HepG2 (cell line): ENCODE results near the gene CYB5A. TPM values are rescaled to one million over a fixed set of nuclear protein-coding genes. Genes with fewer than 3 reads are reported as not detected.

Experiments used
- ETV6 ChIP-seq: sonication (generic); formaldehyde crosslinking; conservative IDR thresholded peaks from 2 replicates; pipeline ENCODE4 v1.4.0; 2020; ENCODE audit warnings: missing genetic modification reagents
- FOXA1 ChIP-seq, 2 experiments: fragments of 450-650 bp in 1 of 2; sonication (generic) in 1 of 2; formaldehyde crosslinking in 1 of 2; IDR thresholded peaks; 2 replicates each; pipeline versions ENCODE4 v1.4.0 to v1.6.1; 2016 to 2020; ENCODE audit warnings: missing genetic modification reagents in 1 of 2
- HES4 ChIP-seq: sonication (generic); formaldehyde crosslinking; IDR thresholded peaks from 2 replicates; pipeline ENCODE4 v1.9.0; 2021; ENCODE audit warnings: mild to moderate bottlenecking, missing genetic modification reagents, borderline replicate concordance
- HMG20A ChIP-seq: IDR thresholded peaks from 2 replicates; pipeline ENCODE4 v1.6.1; 2016; ENCODE audit warnings: borderline replicate concordance
- KDM3A ChIP-seq: IDR thresholded peaks from 2 replicates; pipeline ENCODE4 v1.6.1; 2018; ENCODE audit warnings: low read depth, missing compliant biosample characterization
- MBD4 ChIP-seq: IDR thresholded peaks from 2 replicates; pipeline ENCODE4 v1.6.1; 2012; ENCODE audit warnings: low read length, inconsistent platforms, borderline replicate concordance
- NR2F2 ChIP-seq: IDR thresholded peaks from 2 replicates; pipeline ENCODE4 v1.6.1; 2012; ENCODE audit warnings: low read depth, inconsistent platforms, borderline replicate concordance
- PPARG ChIP-seq: conservative IDR thresholded peaks from 2 replicates; pipeline ENCODE4 v1.6.1; 2016; ENCODE audit warnings: missing biosample characterization, missing genetic modification reagents
- RAD51 ChIP-seq: fragments of 450-650 bp; IDR thresholded peaks from 2 replicates; pipeline ENCODE4 v1.6.1; 2016; ENCODE audit warnings: borderline replicate concordance
- RNF2 ChIP-seq: fragments of 450-650 bp; conservative IDR thresholded peaks from 2 replicates; pipeline ENCODE4 v1.6.1; 2016; ENCODE audit warnings: low read depth
- ZBTB7B ChIP-seq: sonication (generic); formaldehyde crosslinking; IDR thresholded peaks from 2 replicates; pipeline ENCODE4 v1.4.0; 2020; ENCODE audit warnings: missing genetic modification reagents
- ZC3H4 ChIP-seq: sonication (generic); formaldehyde crosslinking; IDR thresholded peaks from 2 replicates; pipeline ENCODE4 v1.4.0; 2020; ENCODE audit warnings: missing genetic modification reagents, borderline replicate concordance
- ZKSCAN8 ChIP-seq: IDR thresholded peaks from 2 replicates; pipeline ENCODE4 v1.6.1; 2016; ENCODE audit warnings: borderline replicate concordance, missing genetic modification reagents, missing compliant biosample characterization
- ZNF138 ChIP-seq: sonication (generic); formaldehyde crosslinking; IDR thresholded peaks from 2 replicates; pipeline ENCODE4 v1.5.0; 2020; ENCODE audit warnings: mild to moderate bottlenecking, low read depth, missing genetic modification reagents
- ZNF263 ChIP-seq: sonication (generic); formaldehyde crosslinking; IDR thresholded peaks from 2 replicates; pipeline ENCODE4 v1.4.0; 2020; ENCODE audit warnings: missing genetic modification reagents
- ZNF333 ChIP-seq: sonication (generic); formaldehyde crosslinking; IDR thresholded peaks from 2 replicates; pipeline ENCODE4 v1.4.0; 2020; ENCODE audit warnings: mild to moderate bottlenecking, missing genetic modification reagents, borderline replicate concordance
- ZNF33A ChIP-seq: sonication (generic); formaldehyde crosslinking; IDR thresholded peaks from 2 replicates; pipeline ENCODE4 v1.5.1; 2020; ENCODE audit warnings: missing genetic modification reagents, mild to moderate bottlenecking, moderate library complexity, borderline replicate concordance
- ZNF776 ChIP-seq: sonication (generic); formaldehyde crosslinking; IDR thresholded peaks from 2 replicates; pipeline ENCODE4 v1.4.0; 2020; ENCODE audit warnings: mild to moderate bottlenecking, missing genetic modification reagents
- ZSCAN12 ChIP-seq: sonication (generic); formaldehyde crosslinking; IDR thresholded peaks from 2 replicates; pipeline ENCODE4 v1.9.0; 2021; ENCODE audit warnings: mild to moderate bottlenecking, missing genetic modification reagents
- polyA plus RNA-seq, 8 experiments: library from polyadenylated mRNA; depleted of rRNA in 3 of 8; stranded (reverse) in 7 of 8; unstranded in 1 of 8; fragments of >200 nt; fragmentation: Illumina TruSeq in 4 of 8; extraction: Trizol in 4 of 8; gene quantifications; 2 replicates each; pipeline versions ENCODE4 v1.2.1 to v1.2.3, GENCODE V29; 2011 to 2016; ENCODE audit warnings: low read depth in 4 of 8, missing spikeins in 1 of 8, mixed read lengths in 1 of 8; ENCODE audit not compliant: insufficient read depth in 1 of 8
- total RNA-seq, 5 experiments: library from RNA; depleted of rRNA; stranded (reverse); fragments of >200 nt; fragmentation: Illumina TruSeq; extraction: Trizol; gene quantifications; 2 replicates each; pipeline ENCODE4 v1.2.3, GENCODE V29; 2016; ENCODE audit warnings: low read depth in 1 of 5
- TF ChIP-seq, protein P1 (sequence below): IDR thresholded peaks from 2 replicates; pipeline ENCODE4 v1.6.1; 2018; ENCODE audit warnings: missing genetic modification reagents
- TF ChIP-seq, protein P2 (sequence below): sonication (generic); formaldehyde crosslinking; IDR thresholded peaks from 2 replicates; pipeline ENCODE4 v1.9.0; 2021; ENCODE audit warnings: missing genetic modification reagents, borderline replicate concordance
- TF ChIP-seq, protein P3 (sequence below): sonication (generic); formaldehyde crosslinking; IDR thresholded peaks from 2 replicates; pipeline ENCODE4 v1.5.1; 2020; ENCODE audit warnings: missing genetic modification reagents, mild to moderate bottlenecking, borderline replicate concordance
- TF ChIP-seq, protein P4 (sequence below): conservative IDR thresholded peaks from 2 replicates; pipeline ENCODE4 v1.6.1; 2018; ENCODE audit warnings: missing genetic modification reagents

CYB5A gene
- total and polyA plus RNA-seq, 2 of the 13 experiments (the other 11 are each of a cell fraction or from before 2014, with no cell fraction given) = 215 to 356 TPM

DNA sequence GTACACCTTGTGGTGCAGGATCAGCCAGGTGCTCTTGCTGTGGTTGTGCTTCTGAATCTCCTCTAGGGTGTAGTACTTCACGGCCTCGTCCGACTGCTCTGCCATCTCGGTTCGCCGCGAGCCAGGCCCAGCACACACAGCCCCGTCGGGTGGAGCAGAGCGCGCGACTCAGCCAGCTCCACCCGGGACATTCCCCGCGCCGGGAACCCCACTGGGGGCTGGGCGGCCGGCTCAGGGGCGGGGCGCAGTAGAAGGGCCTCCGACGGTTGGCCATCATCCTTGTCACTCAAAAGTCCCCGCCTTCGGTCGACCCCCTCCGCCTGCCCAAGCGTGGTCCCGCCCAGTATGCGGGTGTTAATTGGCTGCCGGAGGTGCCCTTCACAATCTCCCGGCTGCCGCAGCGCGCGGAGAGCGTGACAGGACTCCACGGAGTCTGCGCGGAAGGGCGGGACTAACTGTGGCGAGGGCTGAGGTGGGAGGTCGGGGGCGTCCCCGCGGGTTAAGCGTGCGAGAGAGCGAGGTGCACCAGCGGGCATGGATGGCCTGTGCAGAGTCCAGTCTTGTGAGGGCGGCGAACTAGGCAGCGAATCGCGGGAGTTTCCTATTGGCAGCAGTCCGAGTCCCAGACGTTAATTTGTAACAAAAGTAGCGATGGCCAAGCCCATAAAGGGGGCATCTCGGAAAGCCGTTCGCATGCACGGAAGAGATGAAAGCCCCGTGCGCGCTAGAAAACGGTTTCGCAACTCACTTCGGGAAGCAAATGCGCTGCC lies at the start of gene CYB5A (continued):
- TF ChIP-seq HMG20A (peak; percentile 45; the same call in 1 of the 2 replicates), FOXA1 (IDR thresholded peaks at IDR 0.05) (no peak), FOXA1 (CRISPR knock-in tag; IDR thresholded peaks at IDR 0.05) (no peak; the same call in 1 of the 2 replicates), RNF2 (no peak; the same call in 1 of the 2 replicates), HES4 (CRISPR knock-in tag) (no peak), NR2F2 (peak; percentile 40; the same call in 1 of the 2 replicates), PPARG (CRISPR knock-in tag) (no peak), ZBTB7B (CRISPR knock-in tag) (peak; percentile 96), ZC3H4 (CRISPR knock-in tag) (no peak), ZNF138 (CRISPR knock-in tag) (no peak), ZNF263 (CRISPR knock-in tag) (0 out of 2 replicates have a peak, but pooled peaks have one; percentile 34), ZNF333 (CRISPR knock-in tag) (0 out of 2 replicates have a peak, but pooled peaks have one; percentile 16), ZSCAN12 (CRISPR knock-in tag) (peak; percentile 82; the same call in 1 of the 2 replicates), ETV6 (no peak; the same call in 1 of the 2 replicates), KDM3A (CRISPR knock-in tag) (no peak), RAD51 (no peak), MBD4 (no peak), ZKSCAN8 (CRISPR knock-in tag) (0 out of 2 replicates have a peak, but pooled peaks have one; percentile 20), ZNF33A (no peak), ZNF776 (CRISPR knock-in tag) (no peak)
- TF ChIP-seq, protein P1, sequence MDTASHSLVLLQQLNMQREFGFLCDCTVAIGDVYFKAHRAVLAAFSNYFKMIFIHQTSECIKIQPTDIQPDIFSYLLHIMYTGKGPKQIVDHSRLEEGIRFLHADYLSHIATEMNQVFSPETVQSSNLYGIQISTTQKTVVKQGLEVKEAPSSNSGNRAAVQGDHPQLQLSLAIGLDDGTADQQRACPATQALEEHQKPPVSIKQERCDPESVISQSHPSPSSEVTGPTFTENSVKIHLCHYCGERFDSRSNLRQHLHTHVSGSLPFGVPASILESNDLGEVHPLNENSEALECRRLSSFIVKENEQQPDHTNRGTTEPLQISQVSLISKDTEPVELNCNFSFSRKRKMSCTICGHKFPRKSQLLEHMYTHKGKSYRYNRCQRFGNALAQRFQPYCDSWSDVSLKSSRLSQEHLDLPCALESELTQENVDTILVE (CRISPR knock-in tag) = peak; percentile 51; the same call in 1 of the 2 replicates
- TF ChIP-seq, protein P2, sequence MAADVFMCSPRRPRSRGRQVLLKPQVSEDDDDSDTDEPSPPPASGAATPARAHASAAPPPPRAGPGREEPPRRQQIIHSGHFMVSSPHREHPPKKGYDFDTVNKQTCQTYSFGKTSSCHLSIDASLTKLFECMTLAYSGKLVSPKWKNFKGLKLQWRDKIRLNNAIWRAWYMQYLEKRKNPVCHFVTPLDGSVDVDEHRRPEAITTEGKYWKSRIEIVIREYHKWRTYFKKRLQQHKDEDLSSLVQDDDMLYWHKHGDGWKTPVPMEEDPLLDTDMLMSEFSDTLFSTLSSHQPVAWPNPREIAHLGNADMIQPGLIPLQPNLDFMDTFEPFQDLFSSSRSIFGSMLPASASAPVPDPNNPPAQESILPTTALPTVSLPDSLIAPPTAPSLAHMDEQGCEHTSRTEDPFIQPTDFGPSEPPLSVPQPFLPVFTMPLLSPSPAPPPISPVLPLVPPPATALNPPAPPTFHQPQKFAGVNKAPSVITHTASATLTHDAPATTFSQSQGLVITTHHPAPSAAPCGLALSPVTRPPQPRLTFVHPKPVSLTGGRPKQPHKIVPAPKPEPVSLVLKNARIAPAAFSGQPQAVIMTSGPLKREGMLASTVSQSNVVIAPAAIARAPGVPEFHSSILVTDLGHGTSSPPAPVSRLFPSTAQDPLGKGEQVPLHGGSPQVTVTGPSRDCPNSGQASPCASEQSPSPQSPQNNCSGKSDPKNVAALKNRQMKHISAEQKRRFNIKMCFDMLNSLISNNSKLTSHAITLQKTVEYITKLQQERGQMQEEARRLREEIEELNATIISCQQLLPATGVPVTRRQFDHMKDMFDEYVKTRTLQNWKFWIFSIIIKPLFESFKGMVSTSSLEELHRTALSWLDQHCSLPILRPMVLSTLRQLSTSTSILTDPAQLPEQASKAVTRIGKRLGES = peak; percentile 92
- TF ChIP-seq, protein P3, sequence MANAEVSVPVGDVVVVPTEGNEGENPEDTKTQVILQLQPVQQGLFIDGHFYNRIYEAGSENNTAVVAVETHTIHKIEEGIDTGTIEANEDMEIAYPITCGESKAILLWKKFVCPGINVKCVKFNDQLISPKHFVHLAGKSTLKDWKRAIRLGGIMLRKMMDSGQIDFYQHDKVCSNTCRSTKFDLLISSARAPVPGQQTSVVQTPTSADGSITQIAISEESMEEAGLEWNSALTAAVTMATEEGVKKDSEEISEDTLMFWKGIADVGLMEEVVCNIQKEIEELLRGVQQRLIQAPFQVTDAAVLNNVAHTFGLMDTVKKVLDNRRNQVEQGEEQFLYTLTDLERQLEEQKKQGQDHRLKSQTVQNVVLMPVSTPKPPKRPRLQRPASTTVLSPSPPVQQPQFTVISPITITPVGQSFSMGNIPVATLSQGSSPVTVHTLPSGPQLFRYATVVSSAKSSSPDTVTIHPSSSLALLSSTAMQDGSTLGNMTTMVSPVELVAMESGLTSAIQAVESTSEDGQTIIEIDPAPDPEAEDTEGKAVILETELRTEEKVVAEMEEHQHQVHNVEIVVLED = peak; percentile 87; the same call in 1 of the 2 replicates
- TF ChIP-seq, protein P4, sequence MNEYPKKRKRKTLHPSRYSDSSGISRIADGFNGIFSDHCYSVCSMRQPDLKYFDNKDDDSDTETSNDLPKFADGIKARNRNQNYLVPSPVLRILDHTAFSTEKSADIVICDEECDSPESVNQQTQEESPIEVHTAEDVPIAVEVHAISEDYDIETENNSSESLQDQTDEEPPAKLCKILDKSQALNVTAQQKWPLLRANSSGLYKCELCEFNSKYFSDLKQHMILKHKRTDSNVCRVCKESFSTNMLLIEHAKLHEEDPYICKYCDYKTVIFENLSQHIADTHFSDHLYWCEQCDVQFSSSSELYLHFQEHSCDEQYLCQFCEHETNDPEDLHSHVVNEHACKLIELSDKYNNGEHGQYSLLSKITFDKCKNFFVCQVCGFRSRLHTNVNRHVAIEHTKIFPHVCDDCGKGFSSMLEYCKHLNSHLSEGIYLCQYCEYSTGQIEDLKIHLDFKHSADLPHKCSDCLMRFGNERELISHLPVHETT (CRISPR knock-in tag) = no peak; the same call in none of the 2 replicates
